Renal cortical epithelial cell (primary cell): ENCODE measurements around the gene PARVB. TPM values are rescaled to one million over a fixed set of nuclear protein-coding genes. Genes with fewer than 3 reads are reported as not detected.

Source experiments
- DNase-seq: peaks from one replicate; pipeline ENCODE4 v3.0.0-alpha.2; 2011; ENCODE audit warnings: low read depth
- total RNA-seq: library from RNA; depleted of rRNA; stranded (reverse); fragments of >200 nt; gene quantifications from 2 replicates; pipeline ENCODE4 v1.2.3, GENCODE V29; 2014

Gene PARVB
- total RNA-seq, 1 donor from 2014 or later: 20.3 TPM

- DNase-seq: no peak
Observed at GRCh38 chr22:44199866-44200265, 175.8 kb downstream of the PARVB start.

- DNase-seq: no peak
Observed at GRCh38 chr22:44200451-44200850, 176.3 kb downstream of the PARVB start.

GRCh38 chr22:44200855-44201550 is 176.9 kb downstream of the PARVB start:
- DNase-seq: no peak

GRCh38 chr22:44201665-44202064 is 177.6 kb downstream of the PARVB start:
- no peak for DNase-seq

GRCh38 chr22:44202261-44202789 is 178.2 kb downstream of the PARVB start:
- no peak for DNase-seq

GRCh38 chr22:44203203-44203602 is 179.1 kb downstream of the PARVB start:
- no peak for DNase-seq

- no peak for DNase-seq
Observed at GRCh38 chr22:44204739-44205515, 180.8 kb downstream of the PARVB start.

- DNase-seq: no peak
Observed at GRCh38 chr22:44205516-44206329, 181.6 kb downstream of the PARVB start.

GRCh38 chr22:44206330-44206645 is 182.2 kb downstream of the PARVB start:
- DNase-seq: no peak

GRCh38 chr22:44206696-44207095 is 182.6 kb downstream of the PARVB start:
- DNase-seq: no peak

GRCh38 chr22:44207173-44207980 is 183.3 kb downstream of the PARVB start:
- DNase-seq: no peak

- no peak for DNase-seq
Observed at GRCh38 chr22:44207981-44208317, 183.8 kb downstream of the PARVB start.

- no peak for DNase-seq
Observed at GRCh38 chr22:44209343-44209742, 185.2 kb downstream of the PARVB start.

GRCh38 chr22:44210722-44211121 is 186.6 kb downstream of the PARVB start:
- no peak for DNase-seq

- DNase-seq: no peak
Observed at GRCh38 chr22:44211256-44211945, 187.3 kb downstream of the PARVB start.

GRCh38 chr22:44211946-44212930 is 188.1 kb downstream of the PARVB start:
- no peak for DNase-seq

- DNase-seq: no peak
Observed at GRCh38 chr22:44212936-44213335, 188.8 kb downstream of the PARVB start.

GRCh38 chr22:44213489-44214043 is 189.5 kb downstream of the PARVB start:
- no peak for DNase-seq

GRCh38 chr22:44214187-44214586 is 190.1 kb downstream of the PARVB start:
- DNase-seq: no peak
